GM21576 (cell line): Measurements from ENCODE around the gene GPR158.
"Not testable (repeated sequence)": the region's sequence is repeated elsewhere in the genome, so short reads cannot be mapped to it uniquely, and the experiment has no call there.

Experiments
- ATAC-seq: cut with Tn5 transposase; IDR thresholded peaks from one replicate; pipeline ENCODE4 v1.9.1; 2021; ENCODE audit warnings: mild to moderate bottlenecking, moderate library complexity; ENCODE audit not compliant: unreplicated experiment

GPR158 gene, protein sequence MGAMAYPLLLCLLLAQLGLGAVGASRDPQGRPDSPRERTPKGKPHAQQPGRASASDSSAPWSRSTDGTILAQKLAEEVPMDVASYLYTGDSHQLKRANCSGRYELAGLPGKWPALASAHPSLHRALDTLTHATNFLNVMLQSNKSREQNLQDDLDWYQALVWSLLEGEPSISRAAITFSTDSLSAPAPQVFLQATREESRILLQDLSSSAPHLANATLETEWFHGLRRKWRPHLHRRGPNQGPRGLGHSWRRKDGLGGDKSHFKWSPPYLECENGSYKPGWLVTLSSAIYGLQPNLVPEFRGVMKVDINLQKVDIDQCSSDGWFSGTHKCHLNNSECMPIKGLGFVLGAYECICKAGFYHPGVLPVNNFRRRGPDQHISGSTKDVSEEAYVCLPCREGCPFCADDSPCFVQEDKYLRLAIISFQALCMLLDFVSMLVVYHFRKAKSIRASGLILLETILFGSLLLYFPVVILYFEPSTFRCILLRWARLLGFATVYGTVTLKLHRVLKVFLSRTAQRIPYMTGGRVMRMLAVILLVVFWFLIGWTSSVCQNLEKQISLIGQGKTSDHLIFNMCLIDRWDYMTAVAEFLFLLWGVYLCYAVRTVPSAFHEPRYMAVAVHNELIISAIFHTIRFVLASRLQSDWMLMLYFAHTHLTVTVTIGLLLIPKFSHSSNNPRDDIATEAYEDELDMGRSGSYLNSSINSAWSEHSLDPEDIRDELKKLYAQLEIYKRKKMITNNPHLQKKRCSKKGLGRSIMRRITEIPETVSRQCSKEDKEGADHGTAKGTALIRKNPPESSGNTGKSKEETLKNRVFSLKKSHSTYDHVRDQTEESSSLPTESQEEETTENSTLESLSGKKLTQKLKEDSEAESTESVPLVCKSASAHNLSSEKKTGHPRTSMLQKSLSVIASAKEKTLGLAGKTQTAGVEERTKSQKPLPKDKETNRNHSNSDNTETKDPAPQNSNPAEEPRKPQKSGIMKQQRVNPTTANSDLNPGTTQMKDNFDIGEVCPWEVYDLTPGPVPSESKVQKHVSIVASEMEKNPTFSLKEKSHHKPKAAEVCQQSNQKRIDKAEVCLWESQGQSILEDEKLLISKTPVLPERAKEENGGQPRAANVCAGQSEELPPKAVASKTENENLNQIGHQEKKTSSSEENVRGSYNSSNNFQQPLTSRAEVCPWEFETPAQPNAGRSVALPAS (N-terminal part only)

DNA sequence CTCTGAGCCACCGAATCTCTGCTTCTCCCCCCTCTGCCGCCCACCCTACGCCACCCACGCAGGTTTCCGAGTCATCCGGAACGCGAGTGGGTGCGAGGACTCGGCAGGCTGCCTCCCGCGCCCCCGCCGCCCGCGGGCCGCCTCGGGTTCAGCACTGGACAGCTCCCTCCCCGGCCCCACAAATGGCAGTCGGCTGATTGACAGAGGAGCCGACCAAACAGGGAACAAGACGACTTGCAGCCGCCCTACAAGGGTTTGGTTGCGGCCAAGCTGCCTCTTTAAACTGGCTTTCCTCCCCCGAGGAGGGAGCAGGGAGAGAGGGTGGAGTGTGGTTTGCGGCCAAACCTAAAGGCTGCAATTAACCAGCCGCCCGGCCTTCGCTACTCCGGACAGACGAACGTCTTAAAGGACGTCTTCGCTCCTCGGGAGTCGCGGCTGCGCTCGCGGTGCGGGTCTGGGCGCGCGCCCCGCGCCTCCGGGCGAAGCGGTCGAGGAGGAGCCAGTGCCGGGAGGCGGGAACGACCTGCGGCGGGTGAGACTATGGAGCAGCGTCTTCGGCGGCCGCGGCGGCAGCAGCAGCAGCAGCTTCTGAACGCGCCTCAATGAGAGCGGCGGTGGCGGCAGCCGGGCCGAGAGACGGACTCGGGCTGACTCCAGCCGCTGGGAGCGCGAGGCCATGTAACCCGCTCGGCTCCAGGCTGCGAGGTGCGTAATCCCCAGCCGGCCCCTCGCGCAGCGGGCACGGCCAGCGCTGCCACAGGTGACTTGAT is at the start of gene GPR158:
GPR158 (plus strand) TSS at position 541 of the 770 bp plus-strand sequence. CDS start 420 bp downstream, outside the sequence.
- ATAC-seq, result no peak

GRCh38 chr10:25125201-25125611 is 49.6 kb upstream of the GPR158 start:
- ATAC-seq, result no peak

- ATAC-seq, result no peak
These were observed 45.2 kb upstream of the GPR158 start for GRCh38 chr10:25129592-25129991.

- no peak for ATAC-seq
These were observed 43.9 kb upstream of the GPR158 start for GRCh38 chr10:25130906-25131305.

GRCh38 chr10:25142116-25142864 is 32.5 kb upstream of the GPR158 start:
- ATAC-seq, result no peak

- ATAC-seq, result no peak
These were observed 17.2 kb upstream of the GPR158 start for GRCh38 chr10:25157650-25158049.

- no peak for ATAC-seq
These were observed 15.2 kb upstream of the GPR158 start for GRCh38 chr10:25159591-25159990.

GRCh38 chr10:25162391-25162790 is 12.4 kb upstream of the GPR158 start:
- ATAC-seq, result no peak

GRCh38 chr10:25163464-25163863 is 11.3 kb upstream of the GPR158 start:
- ATAC-seq, result not testable (repeated sequence)

DNA sequence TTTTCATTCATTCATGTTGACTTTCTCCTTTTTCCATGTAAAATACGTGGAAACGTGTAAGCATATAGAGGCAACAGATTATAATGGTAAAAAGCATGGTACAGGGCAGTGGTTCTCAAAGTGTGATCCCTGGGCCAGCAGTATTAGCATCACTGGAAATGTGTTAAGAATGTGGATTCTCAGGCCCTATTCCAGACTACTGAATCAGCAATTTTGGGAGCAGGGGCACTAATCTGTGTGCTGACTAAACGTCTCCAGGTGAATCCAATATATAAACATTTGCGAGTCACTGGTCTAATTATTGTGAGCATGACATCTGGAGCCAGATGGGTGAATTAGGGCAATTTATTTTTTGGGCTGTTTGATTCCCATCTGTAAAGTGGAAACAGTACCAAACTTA is 5.1 kb upstream of the GPR158 start:
- no peak for ATAC-seq

DNA sequence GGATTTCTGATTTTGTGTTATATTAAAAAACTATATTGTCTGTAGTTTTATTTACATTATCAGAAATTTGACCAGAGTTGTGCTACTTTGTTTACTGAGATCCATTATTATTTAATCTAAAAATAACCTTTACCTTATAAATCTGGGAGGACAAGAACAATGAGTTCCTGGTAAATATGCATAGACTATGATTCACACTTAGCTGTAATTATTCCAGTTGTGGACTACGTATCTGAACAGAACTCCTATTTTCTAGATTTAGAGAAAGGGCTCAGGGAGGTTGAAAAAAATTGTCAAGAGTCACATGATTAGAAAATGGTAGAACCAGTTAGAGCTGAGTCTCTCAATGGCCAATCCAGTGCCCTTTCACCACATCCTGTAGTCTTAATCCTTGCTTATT is 4.2 kb upstream of the GPR158 start:
- no peak for ATAC-seq

- ATAC-seq, result no peak
These were observed 973 bp downstream of the GPR158 start for GRCh38 chr10:25175527-25176420.

GRCh38 chr10:25176421-25176968 is 1.7 kb downstream of the GPR158 start:
- no peak for ATAC-seq

- ATAC-seq, result no peak
These were observed 2.4 kb downstream of the GPR158 start for GRCh38 chr10:25177093-25177753.

- no peak for ATAC-seq
These were observed 2.9 kb downstream of the GPR158 start for GRCh38 chr10:25177754-25178135.

DNA sequence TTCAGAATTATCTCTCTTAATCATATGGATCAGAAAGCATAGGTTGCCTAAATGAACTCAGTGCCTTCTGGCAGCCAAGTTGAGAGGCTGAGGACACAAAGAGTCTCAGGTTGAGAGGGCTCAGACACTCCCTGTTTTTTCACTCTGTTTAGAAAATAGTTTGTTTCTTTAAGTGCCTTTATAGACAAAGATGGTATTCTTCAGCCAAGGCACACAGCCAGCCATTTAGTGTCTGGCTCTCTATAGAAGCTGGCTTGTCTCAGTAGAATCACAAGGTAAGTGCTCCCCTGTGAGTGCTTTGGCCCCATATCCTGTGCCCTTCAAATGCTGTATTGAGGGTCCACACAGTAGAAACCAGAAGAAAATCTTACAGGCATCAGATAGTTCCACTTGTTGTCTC is 3.6 kb downstream of the GPR158 start:
- ATAC-seq, result no peak

GRCh38 chr10:25180801-25181200 is 6.0 kb downstream of the GPR158 start:
- ATAC-seq, result no peak

DNA sequence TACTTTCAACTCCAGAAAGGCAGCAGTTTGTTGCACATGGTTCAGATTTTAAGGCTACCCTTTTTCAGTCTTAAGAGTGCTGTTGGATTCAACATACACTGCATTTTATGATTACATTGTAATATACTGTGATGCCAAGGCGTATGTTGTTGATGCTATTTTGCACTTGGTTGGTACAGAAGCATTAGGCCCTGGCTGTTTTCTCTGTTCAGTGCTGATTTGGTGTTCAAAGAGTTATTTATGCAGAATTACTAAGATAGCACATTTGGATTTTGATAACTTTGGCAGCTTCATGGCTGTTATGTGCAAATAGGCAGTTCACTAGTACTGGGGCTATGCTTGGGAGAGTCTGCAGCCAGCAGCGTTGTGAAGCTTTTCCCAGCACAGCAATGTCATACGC is 7.8 kb downstream of the GPR158 start:
- ATAC-seq, result no peak
